ENCODE results near the gene PDS5A.

- TF ChIP-seq, protein P1, sequence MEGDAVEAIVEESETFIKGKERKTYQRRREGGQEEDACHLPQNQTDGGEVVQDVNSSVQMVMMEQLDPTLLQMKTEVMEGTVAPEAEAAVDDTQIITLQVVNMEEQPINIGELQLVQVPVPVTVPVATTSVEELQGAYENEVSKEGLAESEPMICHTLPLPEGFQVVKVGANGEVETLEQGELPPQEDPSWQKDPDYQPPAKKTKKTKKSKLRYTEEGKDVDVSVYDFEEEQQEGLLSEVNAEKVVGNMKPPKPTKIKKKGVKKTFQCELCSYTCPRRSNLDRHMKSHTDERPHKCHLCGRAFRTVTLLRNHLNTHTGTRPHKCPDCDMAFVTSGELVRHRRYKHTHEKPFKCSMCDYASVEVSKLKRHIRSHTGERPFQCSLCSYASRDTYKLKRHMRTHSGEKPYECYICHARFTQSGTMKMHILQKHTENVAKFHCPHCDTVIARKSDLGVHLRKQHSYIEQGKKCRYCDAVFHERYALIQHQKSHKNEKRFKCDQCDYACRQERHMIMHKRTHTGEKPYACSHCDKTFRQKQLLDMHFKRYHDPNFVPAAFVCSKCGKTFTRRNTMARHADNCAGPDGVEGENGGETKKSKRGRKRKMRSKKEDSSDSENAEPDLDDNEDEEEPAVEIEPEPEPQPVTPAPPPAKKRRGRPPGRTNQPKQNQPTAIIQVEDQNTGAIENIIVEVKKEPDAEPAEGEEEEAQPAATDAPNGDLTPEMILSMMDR (IDR thresholded peaks at IDR 0.05) = no peak
- TF ChIP-seq POLR2A (IDR thresholded peaks at IDR 0.05) = no peak
These were observed 6.8 kb downstream of the PDS5A start for GRCh38 chr4:39970671-39971640.
